NCI-H526 treated with DMSO at 0.1 percent for 48 hours (cell line): ENCODE data around the gene LRPAP1.
A peak's percentile ranks its signal among the peaks of the same experiment; 100 is the strongest.

Experiments used
- DNase-seq: peaks from one replicate; lab custom pipeline; 2025; lab: John Stamatoyannopoulos, UW

Gene LRPAP1

DNA sequence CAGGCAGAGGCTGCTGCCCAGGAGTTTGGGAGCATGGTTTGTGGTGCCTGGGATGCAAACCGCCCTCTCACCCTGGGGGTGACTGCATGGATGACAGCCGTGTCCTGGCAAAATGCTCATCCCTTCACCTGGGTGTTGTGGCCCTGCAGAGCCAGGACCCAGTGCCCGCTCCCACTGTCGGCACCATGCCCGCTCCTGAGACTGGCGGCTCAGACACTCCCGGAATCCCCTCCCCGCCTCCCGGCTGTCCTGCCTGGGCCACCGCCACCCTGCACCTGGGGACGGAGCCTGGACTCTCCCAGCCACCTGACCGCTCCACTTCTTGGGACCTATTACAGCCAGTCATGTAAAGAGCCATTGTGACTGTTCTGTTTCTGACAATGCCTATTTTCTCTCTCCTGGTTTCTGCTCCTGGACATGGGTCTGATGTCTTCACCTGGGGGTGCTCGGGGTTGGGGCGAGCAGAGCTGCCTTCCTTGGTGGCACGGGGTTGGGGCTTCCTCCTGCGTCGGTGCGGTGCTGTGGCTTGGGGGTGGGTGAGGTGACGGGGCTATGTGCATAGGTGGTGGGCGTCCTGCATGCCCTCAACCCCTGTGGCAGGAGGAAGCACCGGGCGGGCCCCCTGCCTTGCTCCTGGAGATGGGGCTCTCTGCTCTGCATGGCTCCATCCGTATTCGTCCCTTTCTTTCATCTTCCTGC lies 30.9 kb downstream of the LRPAP1 start:
- no peak for DNase-seq

DNA sequence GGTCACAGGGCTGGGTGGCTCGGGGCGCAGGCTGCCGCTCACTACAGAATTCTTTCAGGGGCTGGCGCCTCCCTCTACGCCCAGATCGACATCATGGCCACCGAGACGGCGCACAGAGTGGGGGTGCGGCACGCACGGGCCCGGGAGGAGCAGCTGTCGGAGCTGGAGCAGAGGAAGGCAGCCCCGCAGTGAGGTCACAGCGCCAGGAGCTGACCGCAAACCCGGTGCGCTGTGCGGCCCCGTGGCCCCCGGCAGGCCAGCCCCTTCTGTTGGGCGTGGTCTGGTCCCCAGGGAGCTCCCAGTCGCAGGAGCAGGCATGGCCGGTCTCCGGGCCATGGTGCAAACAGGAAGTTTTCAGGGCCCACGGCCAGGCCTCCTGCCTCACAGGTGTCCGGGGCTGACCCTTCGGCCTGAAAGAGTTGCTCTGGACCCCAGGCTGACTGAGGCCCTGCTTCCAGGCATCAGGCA lies 31.6 kb downstream of the LRPAP1 start:
- DNase-seq = no peak

DNA sequence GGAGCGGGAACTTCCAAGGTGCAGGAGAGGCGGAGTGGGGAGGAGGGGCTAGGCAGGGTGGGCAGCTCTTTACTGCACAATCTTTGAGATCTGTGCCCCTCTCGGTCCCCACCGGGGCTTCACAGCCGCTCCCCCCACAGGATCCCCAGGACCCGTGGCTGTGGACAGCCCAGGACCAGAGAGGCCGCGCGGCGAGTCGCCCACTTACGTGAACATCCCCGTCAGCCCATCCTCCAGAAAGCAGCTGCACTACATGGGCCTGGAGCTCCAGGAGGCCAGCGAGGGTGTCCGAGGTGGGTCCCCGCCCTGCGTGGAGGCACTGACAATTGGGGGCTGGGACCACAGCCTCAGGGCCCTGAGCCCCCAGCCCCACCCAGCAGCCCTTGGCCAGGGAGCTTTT lies 32.1 kb downstream of the LRPAP1 start:
- no peak for DNase-seq

DNA sequence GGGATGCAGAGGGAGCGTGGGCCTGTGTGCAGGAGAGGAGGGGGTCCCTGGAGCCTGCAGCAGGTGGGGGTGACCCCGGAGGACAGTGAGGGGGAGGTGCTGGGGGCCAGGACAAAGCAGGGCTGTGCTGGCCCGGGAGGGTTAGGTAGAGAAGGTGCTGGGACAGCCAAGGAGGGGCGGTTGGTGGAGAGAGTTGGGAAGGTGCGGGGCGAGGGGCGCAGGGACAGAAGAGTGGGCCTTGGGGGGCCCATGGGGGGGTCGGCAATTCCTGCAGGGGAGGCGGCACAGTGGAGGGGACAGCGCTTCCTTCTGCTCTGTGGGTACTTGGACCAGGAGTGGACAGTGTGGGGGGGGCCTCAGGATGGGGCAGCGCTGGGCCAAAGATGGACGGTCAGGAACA lies 32.5 kb downstream of the LRPAP1 start:
- DNase-seq = no peak

DNA sequence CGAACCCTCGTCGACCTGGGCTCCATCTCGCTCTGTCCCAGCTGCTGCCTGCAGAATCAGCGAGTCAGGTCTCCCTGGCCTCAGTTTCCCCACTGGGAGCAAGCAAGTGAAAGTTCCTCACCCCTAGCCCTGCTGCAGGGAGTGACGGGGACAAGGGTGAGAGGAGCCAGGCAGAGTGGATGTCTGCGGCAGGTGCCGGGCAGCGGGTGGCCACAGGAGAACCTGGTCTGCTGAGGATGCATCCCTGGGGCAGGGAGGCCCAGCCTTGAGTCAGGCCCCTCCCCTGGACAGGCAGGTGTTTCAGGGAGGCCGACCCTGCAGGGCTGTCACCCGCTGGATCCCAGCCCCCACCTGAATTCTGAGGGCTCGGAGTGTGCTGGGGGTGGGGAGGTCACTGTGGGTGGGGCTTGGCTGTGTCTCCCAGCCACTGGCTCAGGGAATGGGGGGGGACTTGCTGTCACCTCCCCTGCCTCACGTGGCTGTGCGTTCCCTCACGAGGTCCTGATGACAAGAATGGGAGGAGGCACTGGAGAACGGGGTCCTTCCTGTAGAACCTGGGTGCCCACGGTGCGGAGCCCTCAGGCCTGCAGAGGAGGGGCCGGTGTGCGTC lies 33.2 kb downstream of the LRPAP1 start:
- DNase-seq = no peak

DNA sequence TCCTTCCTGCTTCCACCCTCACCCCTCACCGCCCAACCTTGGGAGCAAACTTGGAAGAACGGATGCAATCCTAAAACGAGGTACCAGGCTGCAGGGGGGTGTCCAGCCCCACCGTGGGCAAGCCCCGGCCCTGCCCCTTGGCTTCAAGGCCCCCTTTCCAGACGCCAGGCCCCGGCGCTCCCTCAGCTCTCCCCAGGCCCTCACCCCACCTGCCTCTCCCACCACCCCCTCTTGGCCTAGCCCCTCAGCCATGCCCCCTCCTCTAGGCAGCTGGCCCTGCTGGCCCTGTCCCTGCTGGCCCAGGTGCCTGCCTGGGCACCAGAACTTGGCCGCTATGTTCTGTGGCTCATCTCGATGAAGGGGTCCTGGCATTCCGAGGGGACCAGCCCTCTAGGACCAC lies 33.8 kb downstream of the LRPAP1 start:
- no peak for DNase-seq

DNA sequence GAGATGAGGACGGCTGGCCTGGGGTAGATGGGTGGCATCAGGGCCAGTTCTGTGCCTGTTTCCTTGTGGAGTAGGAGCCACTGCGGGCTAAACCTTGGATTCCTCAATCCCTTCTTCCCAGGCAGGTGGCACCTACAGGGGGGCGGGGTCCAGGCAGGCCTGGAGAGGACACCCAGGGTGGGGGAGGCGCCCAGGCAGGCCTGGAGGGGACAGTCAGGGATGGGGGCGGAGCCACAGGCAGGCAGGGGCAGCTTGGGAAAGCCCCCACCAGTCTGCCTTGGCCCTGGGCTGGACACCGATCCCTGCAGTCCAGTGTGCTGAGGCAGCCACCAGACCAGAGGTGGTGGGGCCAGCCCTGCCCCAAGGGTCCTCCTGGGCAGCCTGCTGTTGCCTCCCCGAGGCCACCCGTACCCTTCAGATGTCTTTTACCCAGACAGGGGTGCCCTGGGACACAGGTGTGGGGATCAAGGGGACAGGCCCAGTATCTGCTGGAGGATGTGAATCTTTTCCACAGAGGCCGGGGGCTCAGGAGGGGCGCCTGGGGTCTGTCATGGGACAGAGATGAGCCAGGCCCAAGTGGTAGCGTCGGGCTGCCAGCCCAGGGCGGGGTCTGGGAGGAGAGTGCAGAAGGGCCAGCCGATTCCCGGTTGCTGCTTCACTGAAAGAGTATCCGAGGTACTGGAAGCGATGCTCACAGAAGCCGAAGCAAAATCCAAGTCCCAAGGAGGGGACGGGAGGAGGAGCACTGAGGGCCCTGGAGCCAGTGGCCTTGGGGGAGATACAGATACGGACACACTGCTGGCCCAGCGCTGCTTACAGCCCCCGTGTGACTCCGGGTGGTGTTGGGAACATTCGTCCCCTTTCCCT lies 34.5 kb downstream of the LRPAP1 start:
- DNase-seq = no peak

DNA sequence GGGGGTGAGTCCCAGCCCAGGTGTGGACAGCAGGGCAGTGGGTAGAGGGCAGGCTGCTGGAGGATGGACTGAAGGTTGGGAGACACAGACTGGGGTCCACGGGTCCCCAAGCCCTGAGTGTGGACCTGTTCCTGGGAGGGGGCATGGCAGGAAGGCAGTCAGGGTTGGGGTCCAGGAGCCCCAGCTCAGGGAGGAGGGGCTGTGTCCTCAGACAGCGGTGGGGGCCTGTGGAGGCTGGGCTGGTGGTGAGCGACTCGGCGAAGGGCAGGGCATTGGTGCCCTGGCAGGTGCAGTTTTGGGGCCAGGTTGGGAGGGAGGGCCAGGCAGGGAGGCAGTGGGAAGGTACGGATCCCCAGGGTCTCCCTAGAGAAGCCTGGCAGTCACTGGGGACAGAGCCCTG lies 35.1 kb downstream of the LRPAP1 start:
- no peak for DNase-seq

DNA sequence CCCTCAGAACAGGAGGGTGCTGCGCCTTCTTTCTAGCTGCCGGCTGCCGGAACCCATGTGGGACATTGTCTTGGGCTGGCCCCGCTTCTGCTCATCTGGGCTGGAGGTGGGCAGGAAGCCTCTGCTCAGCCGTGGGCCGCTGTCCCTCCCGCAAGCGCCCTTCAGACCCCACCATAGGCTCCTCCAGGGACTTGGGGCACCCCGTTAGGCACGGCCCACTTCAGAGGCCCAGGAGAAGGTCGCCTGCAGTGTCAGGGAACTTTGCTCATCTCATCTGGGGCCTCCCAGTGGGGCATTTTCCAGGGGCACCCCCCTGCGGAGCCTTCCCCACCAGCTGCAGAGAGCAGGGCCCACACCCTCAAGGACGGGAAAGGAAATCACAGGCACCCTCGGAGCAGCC lies 36.2 kb downstream of the LRPAP1 start:
- DNase-seq = no peak

DNA sequence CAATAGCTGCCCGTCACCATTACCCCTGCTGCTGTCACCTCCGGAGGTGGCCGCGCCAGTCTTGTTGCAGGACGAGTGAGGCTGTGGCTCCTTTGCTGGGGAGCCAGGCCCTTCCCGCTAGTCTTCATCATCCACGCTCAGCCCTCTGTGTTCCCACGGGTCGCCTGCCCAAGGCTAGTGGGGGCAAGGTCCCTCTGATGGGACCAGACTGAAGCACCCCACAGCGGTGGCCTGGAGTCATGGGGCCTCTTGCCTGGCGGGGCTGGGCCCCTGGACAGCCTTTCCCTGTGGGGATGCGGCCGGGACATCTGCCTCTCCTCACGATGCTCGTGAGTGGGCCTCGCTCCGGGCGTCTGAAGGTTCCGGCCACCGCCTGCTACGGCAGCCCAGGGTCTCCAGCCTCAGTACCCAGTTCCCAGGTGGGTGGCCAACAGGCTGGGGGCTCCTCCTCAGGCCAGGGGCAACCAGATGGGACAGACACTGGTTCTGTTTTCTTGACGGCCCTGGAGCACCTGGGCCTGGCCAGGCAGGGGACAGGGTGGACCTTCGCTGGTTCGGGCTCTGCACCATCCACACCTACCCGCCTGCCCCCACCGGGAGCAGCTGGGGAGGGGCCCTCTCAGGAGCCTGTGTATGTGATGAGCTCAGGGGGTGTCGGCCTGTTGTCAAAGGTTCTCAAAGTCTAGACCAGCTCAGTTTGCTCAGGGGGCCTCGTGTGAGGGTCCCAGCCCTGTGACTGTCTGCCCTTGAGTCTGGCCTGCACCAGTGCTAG lies 36.8 kb downstream of the LRPAP1 start:
- no peak for DNase-seq

DNA sequence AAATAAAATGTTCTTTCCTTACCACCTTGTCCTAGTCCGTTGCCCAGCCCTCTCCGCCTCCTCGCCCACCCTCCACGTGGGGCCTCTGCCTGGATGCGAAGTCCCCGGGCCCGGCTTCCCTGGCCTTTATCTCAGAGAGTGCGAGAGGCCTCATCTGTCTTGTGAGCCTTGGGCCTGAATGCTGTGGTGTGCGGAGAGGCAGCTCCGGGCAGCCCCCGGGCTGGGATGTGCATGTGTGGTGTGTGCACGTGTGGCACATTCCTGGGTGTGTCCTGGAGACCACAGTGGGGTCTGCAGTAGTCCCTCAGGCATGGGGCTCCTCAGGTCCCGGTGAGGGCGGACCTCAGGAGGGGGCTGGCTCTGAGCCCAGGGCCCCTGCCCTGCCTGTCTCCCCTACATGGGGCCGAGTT lies 37.8 kb downstream of the LRPAP1 start:
- DNase-seq = no peak

DNA sequence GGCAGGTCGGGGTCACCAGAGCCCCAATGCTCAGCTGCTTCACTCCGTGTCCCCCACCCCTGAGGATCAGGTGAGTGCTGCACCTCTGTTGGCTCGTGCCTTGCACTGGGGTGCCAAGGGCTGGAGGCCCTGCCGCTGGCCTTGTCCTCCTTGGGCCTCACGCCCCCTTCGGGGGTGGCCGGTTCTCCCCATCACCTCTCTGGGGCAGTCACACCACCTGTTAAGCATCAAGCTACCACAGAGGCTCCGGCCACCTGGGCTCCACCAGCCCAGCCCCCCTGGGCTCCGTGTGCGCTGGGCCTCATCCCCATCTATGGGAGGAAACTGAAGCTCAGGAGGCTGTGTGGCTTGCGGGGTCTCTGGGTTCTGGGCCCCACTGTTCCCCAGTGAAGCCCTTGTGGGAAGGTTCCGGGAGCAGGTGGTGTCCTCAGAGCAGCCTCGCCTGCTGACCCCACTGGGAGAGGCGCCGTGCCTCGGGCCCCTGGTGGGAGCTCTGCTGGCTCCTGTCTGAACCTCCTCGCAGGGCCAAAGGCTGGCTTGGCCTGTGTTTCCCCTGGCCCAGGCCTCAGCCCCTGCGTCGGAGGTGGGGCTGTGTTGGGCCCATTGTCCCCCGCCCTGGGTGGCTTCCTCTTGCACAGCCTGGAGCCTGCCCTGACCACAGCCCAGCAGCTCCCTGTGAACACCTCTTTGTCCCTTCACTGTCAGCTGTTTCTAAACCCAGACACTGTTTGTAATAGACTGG lies 38.3 kb downstream of the LRPAP1 start:
- DNase-seq = no peak

DNA sequence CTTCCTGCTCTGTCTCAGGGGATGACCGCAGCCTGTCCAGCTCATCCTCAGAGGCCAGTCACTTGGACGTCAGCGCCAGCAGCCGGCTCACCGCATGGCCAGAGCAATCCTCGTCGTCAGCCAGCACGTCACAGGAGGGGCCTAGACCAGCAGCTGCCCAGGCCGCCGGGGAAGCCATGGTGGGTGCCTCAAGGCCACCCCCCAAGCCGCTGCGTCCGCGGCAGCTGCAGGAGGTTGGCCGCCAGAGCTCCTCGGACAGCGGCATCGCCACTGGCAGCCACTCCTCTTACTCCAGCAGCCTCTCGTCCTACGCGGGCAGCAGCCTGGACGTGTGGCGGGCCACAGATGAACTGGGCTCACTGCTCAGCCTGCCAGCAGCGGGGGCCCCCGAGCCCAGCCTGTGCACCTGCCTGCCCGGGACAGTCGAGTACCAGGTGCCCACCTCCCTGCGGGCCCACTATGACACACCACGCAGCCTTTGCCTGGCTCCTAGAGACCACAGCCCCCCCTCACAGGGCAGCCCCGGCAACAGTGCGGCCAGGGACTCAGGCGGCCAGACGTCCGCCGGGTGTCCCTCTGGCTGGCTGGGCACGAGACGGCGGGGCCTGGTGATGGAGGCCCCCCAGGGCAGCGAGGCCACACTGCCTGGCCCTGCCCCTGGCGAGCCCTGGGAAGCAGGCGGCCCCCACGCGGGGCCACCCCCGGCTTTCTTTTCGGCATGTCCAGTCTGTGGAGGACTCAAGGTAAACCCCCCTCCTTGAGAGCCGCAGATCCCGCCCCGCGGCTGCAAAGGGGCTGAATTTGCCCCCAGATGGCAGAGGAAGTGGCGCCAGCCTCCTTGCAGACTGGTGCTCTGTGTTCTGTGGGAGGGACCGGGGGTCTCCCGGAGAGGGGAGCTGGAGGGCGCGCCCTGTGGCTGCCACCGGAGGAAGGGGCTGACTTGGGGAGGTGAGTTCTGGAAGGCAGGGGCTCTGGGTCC lies 39.2 kb downstream of the LRPAP1 start:
- no peak for DNase-seq

DNA sequence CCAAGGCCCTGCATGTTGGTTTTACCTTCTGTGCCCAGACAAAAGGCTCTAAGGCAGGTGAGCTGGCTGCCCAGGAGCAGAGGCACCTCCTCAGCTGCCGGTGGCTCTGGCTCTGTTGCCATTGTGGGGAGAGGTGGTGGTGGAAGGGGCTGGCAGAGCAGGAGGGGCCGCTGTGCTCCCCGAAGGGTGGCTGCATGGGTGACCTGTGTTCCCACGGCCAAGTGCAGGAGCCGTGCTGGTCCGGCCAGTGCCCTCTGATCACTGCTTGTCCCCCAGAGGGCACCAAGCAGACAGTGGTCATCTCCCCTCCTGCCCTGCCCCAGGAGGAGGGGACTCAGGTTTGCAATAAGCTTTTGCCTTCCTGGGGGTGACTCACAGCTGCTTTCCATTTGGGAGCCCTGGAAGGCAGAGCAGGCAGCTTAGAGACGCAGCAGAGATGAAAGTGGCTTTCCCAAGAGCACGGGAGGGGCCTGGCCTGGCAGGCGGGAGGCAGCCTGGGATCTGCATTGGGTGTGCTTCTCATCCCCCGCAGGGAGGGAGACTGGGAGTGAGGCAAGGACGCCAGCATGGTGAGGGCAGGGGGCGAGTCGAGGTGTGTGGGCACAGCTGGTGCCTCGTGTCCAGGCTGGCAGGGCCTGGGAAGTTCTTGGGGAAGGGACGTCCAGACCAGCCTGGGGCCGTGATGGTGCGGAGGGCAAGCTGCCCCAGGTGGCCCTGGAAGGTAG lies 40.4 kb downstream of the LRPAP1 start:
- DNase-seq = no peak

DNA sequence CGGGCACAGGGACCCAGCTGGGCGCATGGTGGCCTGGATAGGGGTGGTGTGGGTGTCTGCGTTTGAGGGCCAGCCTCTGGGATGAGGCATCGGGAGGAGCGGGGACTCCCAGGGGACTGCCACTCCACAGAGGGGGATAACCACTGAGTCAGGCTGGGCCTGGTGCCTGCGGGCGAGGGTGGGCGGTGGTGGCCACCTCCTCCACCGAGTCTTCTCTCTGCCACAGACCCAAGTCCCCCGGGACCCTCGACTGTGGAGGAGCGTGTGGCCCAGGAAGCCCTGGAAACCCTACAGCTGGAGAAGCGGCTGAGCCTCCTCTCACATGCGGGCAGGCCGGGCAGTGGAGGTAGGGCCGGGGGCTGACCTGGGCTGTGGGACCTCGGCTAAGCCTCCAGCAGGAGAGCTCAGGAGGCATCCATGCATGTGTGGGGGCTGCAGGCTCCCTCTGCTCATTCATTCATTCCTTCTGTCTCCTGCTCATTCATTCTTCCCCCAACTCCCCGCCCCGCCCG lies 42.7 kb downstream of the LRPAP1 start:
- DNase-seq = peak; percentile 9

DNA sequence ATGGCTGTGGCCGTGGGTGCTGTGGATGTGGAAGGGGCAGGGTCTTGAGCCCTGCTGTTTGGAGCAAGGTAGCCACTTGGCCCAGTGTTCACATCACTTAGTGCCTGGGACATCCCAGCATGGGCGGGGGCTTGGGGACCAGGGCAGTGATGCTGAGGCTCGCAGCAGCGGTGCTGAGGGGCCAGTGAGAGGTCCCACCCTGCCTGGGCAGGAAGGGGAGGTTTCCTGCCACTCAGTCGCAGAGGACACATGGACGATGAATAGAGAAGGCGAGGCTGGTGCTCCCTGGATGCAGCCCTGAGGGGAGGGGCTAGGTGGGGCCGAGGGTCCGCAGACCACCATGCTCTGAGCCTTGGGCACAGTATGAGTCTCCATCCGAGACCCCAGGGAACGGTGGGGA lies 43.4 kb downstream of the LRPAP1 start:
- DNase-seq = no peak

DNA sequence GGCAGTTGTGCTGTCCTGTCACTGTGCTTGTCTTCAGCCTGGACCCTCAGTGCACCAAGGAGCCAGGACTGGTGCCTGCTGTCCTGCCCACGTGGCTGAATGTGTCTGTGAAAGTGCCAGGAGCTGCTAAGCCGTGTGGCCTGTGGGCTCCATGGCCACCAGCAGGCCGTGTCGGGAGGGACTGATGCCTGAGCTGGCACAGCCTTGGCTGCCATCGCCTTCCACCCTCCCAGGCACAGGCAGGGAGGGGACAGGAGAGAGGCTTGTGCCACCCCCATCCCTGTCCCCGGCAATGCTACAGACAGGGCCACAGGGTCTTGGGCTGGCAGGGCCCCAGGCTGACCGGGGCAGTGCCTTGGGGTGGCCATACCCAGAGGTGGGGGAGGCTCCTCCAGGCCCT lies 44.4 kb downstream of the LRPAP1 start:
- DNase-seq = no peak

DNA sequence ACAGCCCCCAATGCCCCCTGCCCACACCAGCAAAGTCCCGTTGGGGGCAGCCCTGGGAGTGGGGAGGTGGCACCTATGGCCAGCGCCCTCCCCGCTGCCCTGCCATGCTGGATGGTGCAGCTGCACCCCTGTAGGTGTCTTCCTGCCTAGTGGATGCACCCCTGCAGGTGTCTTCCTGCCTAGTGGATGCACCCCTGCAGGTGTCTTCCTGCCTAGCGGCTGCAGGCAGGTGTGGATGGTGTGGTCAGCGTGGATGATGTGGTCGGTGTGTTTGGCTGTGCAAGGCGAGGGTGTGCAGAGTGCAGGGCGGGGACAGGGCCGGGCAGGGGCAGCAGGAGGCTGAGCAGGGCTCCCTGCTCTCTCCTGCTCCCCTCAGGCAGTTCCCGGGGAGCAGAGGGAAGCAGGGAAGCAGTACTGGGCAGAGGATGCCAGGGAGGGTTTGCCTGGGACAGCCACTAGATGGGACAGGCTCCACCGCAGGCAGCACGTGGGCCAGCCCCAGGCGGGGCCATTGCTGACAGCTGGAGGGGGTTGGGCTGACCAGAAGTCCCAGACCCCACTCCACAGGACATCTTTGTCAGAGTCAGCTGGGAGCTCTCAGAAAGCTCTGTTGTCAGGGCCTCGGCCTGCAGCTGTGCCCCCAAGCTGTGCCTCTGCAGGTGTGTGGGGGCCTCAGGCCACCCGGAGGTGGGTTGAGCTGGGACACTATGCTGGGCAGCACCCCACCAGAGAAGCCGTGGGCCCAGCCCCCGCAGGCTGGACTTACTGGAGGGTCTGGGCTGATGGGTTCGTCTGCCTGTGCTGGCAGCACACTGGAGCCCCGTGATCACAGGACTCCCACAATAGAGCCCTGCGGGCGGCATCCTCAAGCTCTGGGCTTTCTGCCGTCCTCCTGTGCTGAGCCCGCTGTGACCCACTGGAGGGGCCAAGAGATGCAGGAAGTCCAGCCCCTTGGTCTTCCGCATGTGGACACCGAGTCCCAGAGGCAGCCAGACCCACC lies 45.4 kb downstream of the LRPAP1 start:
- DNase-seq = no peak
